ENCODE measurements around the gene PRSS16. TPM values are rescaled to one million over a fixed set of nuclear protein-coding genes. Genes with fewer than 3 reads are reported as not detected.

PRSS16 gene
- total and polyA plus RNA-seq, 9 of the 15 experiments (the other 6 are each of a cell fraction or from before 2014, with no cell fraction given) = 4.5 to 21.3 (median 12.1) TPM

GRCh38 chr6:27214126-27214601 is 33.3 kb upstream of the PRSS16 start (continued):
- TF ChIP-seq FOXM1 (IDR thresholded peaks at IDR 0.05; ENCODE audit: low read depth) (no peak), FOXM1 (CRISPR knock-in tag; IDR thresholded peaks at IDR 0.05; ENCODE audit: low read depth) (no peak), SOX6 (IDR thresholded peaks at IDR 0.05) (no peak; the same call in 1 of the 2 replicates), KHSRP (IDR thresholded peaks at IDR 0.05) (peak; percentile 43; the same call in 1 of the 2 replicates), NEUROD1 (IDR thresholded peaks at IDR 0.05; ENCODE audit: borderline replicate concordance, low read depth, low read length, partially characterized antibody) (no peak), ZNF696 (CRISPR knock-in tag; conservative IDR thresholded peaks at IDR 0.05) (no peak), ZNF217 (CRISPR knock-in tag; IDR thresholded peaks at IDR 0.05) (no peak), NFIC (IDR thresholded peaks at IDR 0.05) (no peak), NR0B1 (IDR thresholded peaks at IDR 0.05; ENCODE audit: partially characterized antibody) (no peak), CEBPB (tag; IDR thresholded peaks at IDR 0.05) (no peak), ARHGAP35 (IDR thresholded peaks at IDR 0.05; ENCODE audit: partially characterized antibody) (peak; percentile 77), CHD2 (IDR thresholded peaks at IDR 0.05; ENCODE audit: low read depth, low read length) (no peak), BCL6 (CRISPR knock-in tag; IDR thresholded peaks at IDR 0.05) (no peak), ZNF592 (IDR thresholded peaks at IDR 0.05) (no peak), BRCA1 (IDR thresholded peaks at IDR 0.05) (no peak), BRCA1 (CRISPR knock-in tag; IDR thresholded peaks at IDR 0.05) (no peak), ELF1 (tag; IDR thresholded peaks at IDR 0.05) (no peak), FOXK2 (conservative IDR thresholded peaks at IDR 0.05 in 1 of 2, IDR thresholded peaks at IDR 0.05 in 1 of 2; ENCODE audit: low read depth in 2 of 2) (no peak), ZFPM2 (CRISPR knock-in tag; IDR thresholded peaks at IDR 0.05) (no peak), PPARD (CRISPR knock-in tag; IDR thresholded peaks at IDR 0.05) (no peak), NKRF (IDR thresholded peaks at IDR 0.05; ENCODE audit: borderline replicate concordance) (peak; percentile 68; the same call in 1 of the 2 replicates), HNRNPUL1 (IDR thresholded peaks at IDR 0.05; ENCODE audit: low read length) (no peak), USF1 (CRISPR knock-in tag; IDR thresholded peaks at IDR 0.05) (no peak), ZBTB1 (CRISPR knock-in tag; IDR thresholded peaks at IDR 0.05; ENCODE audit: borderline replicate concordance, low read depth) (peak; percentile 40; the same call in 1 of the 2 replicates)

All from K562 (cell line).